ENCODE measurements around the gene SYNE3.

The SYNE3 gene, protein sequence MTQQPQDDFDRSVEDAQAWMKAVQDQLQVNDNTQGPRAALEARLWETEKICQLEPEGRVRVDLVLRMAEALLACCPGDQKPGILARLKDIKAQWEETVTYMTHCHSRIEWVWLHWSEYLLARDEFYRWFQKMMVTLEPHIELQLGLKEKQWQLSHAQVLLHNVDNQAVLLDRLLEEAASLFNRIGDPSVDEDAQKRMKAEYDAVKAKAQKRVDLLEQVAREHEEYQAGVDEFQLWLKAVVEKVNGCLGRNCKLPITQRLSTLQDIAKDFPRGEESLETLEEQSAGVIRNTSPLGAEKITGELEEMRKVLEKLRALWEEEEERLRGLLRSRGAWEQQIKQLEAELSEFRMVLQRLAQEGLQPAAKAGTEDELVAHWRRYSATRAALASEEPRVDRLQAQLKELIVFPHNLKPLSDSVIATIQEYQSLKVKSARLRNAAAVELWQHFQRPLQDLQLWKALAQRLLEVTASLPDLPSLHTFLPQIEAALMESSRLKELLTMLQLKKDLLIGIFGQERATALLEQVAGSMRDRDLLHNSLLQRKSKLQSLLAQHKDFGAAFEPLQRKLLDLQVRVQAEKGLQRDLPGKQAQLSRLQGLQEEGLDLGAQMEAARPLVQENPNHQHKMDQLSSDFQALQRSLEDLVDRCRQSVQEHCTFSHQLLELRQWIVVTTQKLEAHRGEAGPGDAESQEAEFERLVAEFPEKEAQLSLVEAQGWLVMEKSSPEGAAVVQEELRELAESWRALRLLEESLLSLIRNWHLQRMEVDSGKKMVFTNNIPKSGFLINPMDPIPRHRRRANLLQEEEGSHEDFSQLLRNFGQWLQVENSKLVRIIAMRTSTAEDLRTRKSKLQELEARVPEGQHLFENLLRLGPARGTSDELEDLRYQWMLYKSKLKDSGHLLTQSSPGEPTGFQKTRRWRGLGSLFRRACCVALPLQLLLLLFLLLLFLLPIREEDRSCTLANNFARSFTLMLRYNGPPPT

DNA sequence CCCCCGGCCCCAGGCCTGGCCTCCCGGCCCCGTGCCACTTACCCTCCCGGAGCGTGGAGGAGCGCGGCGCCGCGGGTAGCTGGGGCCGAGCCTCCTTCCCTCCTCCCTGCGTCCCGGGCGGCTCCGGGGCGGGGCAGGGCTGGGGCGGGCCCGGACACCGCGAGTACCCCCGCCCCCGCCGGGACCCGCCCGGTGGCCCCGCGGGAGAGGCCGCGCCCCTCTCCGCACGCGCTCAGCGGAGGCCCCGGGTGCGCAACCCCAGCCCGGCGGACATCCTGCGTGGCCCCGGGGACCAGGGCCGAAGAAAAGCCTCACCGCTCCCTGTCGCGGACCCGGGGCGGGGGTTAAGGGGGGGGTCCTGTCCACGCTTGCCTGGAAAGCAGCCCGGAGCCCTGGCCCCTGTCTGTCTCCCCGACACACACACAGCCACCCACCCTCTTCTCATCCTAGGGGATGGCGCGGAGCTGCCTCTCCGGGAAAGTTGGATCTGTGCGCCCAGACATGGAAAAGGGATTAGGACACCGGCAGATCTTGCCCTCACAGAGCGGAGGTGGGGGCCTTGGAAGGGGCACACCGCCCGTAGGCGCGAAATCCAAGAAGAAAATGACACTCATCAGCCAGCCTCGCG, at the start of gene SYNE3:
Gene SYNE3 (minus strand): TSS at position 97 of the 628 bp plus-strand sequence. CDS start 40,829 bp downstream, outside the sequence.
- no peak for DNase-seq (ENCODE audit: low spot score)

- DNase-seq (ENCODE audit: low spot score) = no peak
Measured at GRCh38 chr14:95564060-95564459, 47.6 kb upstream of the SYNE3 start.

DNA sequence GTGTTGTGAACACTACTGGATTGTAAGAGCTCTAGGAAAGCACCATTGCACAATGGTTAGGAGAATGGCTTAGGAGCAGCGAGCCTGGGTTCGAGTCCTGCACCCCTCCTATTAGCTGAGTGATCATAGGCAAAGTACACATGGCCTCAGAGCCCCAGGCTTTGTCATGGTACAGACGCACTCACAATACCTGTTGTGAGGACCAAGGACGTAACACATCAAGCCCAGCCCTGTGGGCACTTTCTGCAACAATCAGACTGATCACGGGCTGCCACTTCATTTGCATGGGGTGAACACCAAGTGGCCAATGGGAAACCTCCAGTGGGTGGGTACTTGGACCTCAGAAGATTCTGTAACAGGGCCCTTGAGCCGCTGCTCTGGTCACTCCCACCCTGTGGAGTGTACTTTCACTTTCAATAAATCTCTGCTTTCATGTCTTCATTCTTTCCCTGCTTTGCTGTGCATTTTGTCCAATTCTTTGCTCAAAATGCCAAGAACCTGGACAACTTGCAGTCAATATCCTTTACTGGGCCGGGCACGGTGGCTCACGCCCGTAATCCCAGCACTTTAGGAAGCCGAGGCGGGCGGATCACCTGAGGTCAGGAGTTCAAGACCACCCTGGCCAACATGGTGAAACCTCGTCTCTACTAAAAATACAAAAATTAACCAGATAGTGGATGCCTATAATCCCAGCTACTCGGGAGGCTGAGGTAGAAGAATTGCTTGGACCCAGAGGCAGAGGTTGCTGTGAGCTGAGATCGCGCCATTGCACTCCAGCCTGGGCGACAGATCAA, 46.6 kb upstream of the SYNE3 start:
- DNase-seq (ENCODE audit: low spot score) = no peak

DNA sequence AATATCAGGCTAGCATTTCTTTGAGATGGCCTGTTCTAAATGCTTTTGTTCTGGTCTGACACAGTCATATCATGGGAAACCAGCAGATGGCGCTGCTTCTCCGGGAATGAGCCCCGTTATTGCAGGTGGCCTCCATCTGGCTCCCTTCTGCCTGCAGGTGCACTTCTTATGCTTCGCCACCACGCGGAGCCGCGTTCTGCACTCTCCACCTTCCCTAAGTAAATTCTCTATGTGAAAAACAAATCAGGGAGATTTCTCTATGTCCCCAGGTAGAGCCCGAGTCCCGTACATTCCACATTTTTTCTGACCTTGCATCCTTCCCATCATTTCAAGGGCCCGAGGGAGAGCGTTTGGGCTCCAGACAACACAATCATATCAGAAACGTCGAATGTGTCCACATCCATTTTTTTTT, 44.6 kb upstream of the SYNE3 start:
- DNase-seq (ENCODE audit: low spot score) = peak; percentile 73

DNA sequence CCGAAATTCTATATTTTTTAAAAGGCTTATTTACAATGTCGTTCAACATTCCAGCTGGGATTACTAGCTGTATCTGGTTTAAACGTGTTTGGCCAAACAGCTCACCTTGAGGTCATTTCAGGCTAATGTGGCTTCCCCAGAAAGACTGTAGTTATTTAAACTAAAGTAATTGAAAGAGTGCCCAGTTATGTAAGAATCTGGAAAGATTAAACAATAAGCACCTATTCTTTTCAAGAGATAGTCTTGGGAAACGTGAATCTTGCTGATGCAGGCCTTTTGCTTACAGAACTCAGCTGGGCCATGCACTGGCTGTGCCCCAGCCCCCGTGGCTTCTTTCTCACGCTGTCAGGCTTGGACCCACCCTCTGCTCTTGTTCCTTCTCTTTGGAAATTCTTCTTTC, 42.8 kb upstream of the SYNE3 start:
- DNase-seq (ENCODE audit: low spot score) = no peak

DNA sequence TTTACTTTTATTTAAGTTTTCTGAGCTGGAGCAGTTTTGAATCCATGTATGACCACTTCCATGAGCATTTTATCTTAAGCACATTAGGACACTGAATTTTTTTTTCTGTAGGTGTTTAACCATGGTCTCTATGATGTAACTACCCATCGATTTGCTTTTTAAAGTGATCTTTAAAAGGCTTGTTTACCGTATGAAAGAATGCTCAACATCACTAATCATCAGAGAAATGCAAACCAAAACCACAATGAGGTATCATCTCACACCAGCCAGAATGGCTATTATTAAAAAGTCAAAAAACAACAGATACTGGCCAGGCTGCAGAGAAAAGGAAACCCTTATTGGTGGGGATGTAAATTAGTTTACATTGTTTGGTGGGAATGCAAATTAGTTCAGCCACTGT, 41.4 kb upstream of the SYNE3 start:
- DNase-seq (ENCODE audit: low spot score) = no peak

DNA sequence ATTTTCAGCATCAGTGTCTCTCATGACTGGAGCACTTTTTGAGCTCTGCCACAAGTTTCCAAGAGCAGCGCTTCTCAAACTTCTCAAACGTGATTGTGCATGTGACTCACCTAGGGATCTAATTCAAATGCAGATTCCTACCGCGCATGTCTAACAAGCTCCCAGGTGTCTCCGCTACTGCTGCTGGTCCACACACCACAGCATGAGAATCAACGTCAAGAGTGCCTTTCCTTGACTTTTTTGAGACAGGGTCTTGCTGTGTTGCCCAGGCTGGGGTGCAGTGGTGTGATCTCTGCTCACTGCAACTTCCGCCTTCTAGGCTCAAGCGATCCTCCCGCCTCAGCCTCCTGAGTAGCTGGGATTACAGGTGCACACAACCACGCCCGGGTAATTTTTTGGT, 40.8 kb upstream of the SYNE3 start:
- no peak for DNase-seq (ENCODE audit: low spot score)

- no peak for DNase-seq (ENCODE audit: low spot score)
Measured at GRCh38 chr14:95555053-95555452, 38.6 kb upstream of the SYNE3 start.

GRCh38 chr14:95553141-95553540, 36.7 kb upstream of the SYNE3 start:
- no peak for DNase-seq (ENCODE audit: low spot score)

- no peak for DNase-seq (ENCODE audit: low spot score)
Measured at GRCh38 chr14:95551435-95551834, 35.0 kb upstream of the SYNE3 start.

DNA sequence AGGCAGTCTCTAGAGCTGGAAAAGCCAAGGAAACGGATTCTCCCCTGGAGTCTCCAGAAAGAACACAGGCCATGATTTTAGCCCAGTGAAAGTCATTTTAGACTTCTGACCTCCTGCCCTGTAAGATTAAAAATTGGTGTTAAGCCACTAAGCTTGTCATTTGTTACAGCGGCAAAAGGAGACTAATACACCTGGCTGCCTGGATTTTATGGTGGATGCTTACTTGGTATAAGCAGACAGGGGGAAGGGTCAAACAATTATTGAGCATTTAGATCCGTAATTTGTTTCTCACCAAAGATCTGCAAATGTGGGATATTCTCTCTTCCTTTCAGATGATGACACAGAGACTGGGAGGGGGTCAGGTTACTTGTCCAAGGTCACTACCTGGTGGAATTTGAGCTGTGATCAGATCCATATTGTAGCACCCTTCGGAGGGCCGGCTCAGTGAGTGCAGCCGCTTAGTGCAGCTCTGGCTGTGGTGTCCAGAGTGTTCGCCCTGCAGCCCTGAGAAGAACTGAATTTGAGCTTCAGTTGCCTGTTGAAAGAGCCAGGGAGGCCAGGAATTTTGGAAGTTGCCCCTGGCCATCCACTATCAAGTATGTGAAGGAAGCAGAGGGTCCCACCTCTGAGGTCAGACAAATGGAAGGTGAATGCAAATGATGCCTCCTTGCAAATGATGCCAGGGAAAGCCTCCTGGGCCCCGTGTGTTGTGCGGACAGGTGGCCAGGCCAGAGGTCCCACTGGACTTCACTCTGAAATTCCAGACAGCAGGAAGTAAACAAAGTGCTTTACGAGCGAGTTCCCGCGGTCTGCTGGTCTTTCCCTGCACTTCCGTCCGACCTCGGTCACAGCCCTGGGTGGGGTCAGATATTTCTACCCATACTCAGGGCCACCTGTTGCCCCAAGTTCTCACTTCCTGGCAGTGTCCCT, 33.5 kb upstream of the SYNE3 start:
- DNase-seq (ENCODE audit: low spot score) = no peak

DNA sequence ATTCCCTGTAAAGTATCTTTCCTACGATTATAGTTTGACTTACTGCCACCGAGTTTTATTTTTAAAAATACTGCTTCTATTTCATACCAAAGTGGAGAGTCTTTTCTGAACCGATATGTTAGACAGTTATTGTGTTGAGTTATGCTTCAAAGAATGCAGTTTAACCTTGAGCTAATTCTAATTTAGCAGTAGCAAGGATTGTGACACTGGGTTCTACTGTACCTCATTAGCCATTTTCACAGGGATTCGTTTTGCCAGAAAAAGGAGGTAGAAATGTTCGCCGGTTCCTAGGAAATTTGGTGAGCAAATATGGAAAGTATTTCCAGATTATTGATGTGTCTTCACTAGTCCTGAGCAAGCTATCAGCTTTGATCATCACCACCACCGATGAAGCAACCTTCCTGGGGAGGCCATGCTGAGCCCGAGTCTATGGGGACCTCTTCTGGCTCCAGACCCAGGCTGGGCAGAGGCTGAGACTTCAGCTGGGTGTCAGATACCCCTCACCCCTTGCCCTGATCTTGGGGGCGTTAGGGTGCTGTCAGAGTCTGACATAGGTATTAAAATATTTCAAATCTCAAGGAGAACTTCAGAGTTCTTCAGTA, 32.0 kb upstream of the SYNE3 start:
- DNase-seq (ENCODE audit: low spot score) = no peak

- DNase-seq (ENCODE audit: low spot score) = peak; percentile 67
Measured at GRCh38 chr14:95547626-95548327, 31.3 kb upstream of the SYNE3 start.

- DNase-seq (ENCODE audit: low spot score) = no peak
Measured at GRCh38 chr14:95547272-95547625, 30.8 kb upstream of the SYNE3 start.

GRCh38 chr14:95545515-95546168, 29.2 kb upstream of the SYNE3 start:
- DNase-seq (ENCODE audit: low spot score) = peak; percentile 82

DNA sequence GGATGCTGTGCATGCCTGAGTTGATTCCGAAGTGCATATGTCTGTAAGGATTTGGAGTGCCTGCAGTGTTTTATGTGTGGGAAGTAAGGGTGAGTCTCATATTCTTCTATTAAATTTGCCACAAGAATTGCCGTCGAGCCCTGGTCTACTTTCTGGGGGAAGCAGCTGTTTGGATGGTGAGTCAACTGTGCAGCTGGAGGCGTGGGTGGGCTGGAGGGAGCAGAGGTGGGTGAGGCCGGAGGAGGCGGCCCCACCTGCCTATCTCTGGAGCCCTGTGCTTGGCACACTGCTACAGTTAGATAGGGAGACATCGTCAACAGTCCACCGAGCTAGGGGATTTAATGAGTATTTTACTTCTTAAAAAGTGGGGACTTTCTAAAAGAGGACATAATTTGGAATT, 28.1 kb upstream of the SYNE3 start:
- DNase-seq (ENCODE audit: low spot score) = no peak

- DNase-seq (ENCODE audit: low spot score) = no peak
Measured at GRCh38 chr14:95543021-95543420, 26.6 kb upstream of the SYNE3 start.

GRCh38 chr14:95541932-95542930, 25.8 kb upstream of the SYNE3 start:
- DNase-seq (ENCODE audit: low spot score) = no peak

All from COLO829 (cell line).